ENCODE results near the gene FAM133A. TPM values are rescaled to one million over a fixed set of nuclear protein-coding genes. Genes with fewer than 3 reads are reported as not detected.
A peak's percentile ranks its signal among the peaks of the same experiment; 100 is the strongest.

The FAM133A gene
- total RNA-seq, 1 experiment from 2014 or later: not detected

- POLR2A ChIA-PET: no interaction called here
- H3K4me1 Mint-ChIP-seq (ENCODE audit: insufficient read depth, unreplicated experiment): no peaks in the 10 kb centered on the region
- H3K9me3 Mint-ChIP-seq (ENCODE audit: unreplicated experiment): no peaks in the 10 kb centered on the region
- intact Hi-C loops (cut with micrococcal nuclease): no loop called here
- CTCF ChIA-PET: no interaction called here
- no peak for TF ChIP-seq CTCF (IDR thresholded peaks at IDR 0.05; ENCODE audit: unreplicated experiment)
- H3K36me3 Mint-ChIP-seq (ENCODE audit: insufficient read depth, unreplicated experiment): no peaks in the 10 kb centered on the region
- H3K27ac Mint-ChIP-seq (ENCODE audit: low read depth, unreplicated experiment): no peak overlapping the region
- no peak overlapping the region for H3K4me3 Mint-ChIP-seq (ENCODE audit: unreplicated experiment)
- BruUV-seq (replicated peaks): no TSS peak
- peak; percentile 5 for DNase-seq (ENCODE audit: unreplicated experiment)
- peaks cover 48% of the 10 kb centered on the region for H3K27me3 Mint-ChIP-seq (ENCODE audit: insufficient read depth, unreplicated experiment)
These were observed 67.8 kb downstream of the FAM133A start for GRCh38 chrX:93741811-93742210.

- no TSS peak for BruUV-seq (replicated peaks)
- H3K27me3 Mint-ChIP-seq (ENCODE audit: insufficient read depth, unreplicated experiment): peaks cover 30% of the 10 kb centered on the region
- H3K4me1 Mint-ChIP-seq (ENCODE audit: insufficient read depth, unreplicated experiment): peaks cover 13% of the 10 kb centered on the region
- ChIA-PET CTCF (no interaction called here), POLR2A (interaction anchor here (1.0 kb wide), 1 partner anchor 11 kb away, joined by 3 read pairs; no protein-coding TSS in a partner anchor)
- intact Hi-C loops (cut with micrococcal nuclease): no loop called here
- no peak for DNase-seq (ENCODE audit: unreplicated experiment)
- no peak for TF ChIP-seq CTCF (IDR thresholded peaks at IDR 0.05; ENCODE audit: unreplicated experiment)
- no peaks in the 10 kb centered on the region for H3K36me3 Mint-ChIP-seq (ENCODE audit: insufficient read depth, unreplicated experiment)
- H3K4me3 Mint-ChIP-seq (ENCODE audit: unreplicated experiment): no peak overlapping the region
- H3K27ac Mint-ChIP-seq (ENCODE audit: low read depth, unreplicated experiment): no peak overlapping the region
- no peaks in the 10 kb centered on the region for H3K9me3 Mint-ChIP-seq (ENCODE audit: unreplicated experiment)
These were observed 86.2 kb downstream of the FAM133A start for GRCh38 chrX:93760163-93760562.

Other genes with a start within 250 kb of the FAM133A start
- 0.15 TPM in 1 of 2 replicates, not detected in the other for gene NAP1L3, start 628 bp upstream of the FAM133A start, total RNA-seq (2022)